GM12878 (cell line): ENCODE data around the gene XCR1. TPM values are rescaled to one million over a fixed set of nuclear protein-coding genes. Genes with fewer than 3 reads are reported as not detected.

Source experiments
- ATAC-seq: fragments of 200-7000 bp; cut with Tn5 transposase; 3 replicates; pipeline ENCODE4 v1.9.1; 2020; ENCODE audit warnings: mild to moderate bottlenecking, moderate library complexity
- BruUV-seq: library from RNA; stranded (reverse); fragments of 400-500 nt; replicated peaks from 2 replicates; lab custom pipeline; 2021; lab: Mats Ljungman, UMichigan
- CTCF ChIA-PET: fragments of 300-600 bp; sonication (Branson Sonifier 250); formaldehyde crosslinking; extraction: SDS; loops from one replicate; lab custom pipeline; 2021; ENCODE audit warnings: inconsistent platforms; lab: Yijun Ruan, JAX
- POLR2A ChIA-PET: fragments of 350-600 bp; formaldehyde crosslinking; extraction: SDS; loops from one replicate; lab custom pipeline; 2021; ENCODE audit warnings: inconsistent platforms; lab: Charles Lee
- RAD21 ChIA-PET: fragments of 300-600 bp; sonication (Branson Sonifier 250); formaldehyde crosslinking; loops from one replicate; lab custom pipeline; 2023; ENCODE audit warnings: antibody characterized with exemption; ENCODE audit not compliant: unreplicated experiment; lab: Charles Lee
- SMC1A ChIA-PET: fragments of 300-600 bp; sonication (Branson Sonifier 250); formaldehyde crosslinking; loops from one replicate; lab custom pipeline; 2023; ENCODE audit not compliant: unreplicated experiment, uncharacterized antibody; lab: Charles Lee
- DNase-seq: peaks from one replicate; pipeline ENCODE4 v3.0.0-alpha.2; 2011; ENCODE audit warnings: low read depth, low spot score
- FAIRE-seq: peaks from 3 replicates; lab custom pipeline; 2011; peaks lifted over from hg19 to GRCh38; lab: Jason Lieb, UNC
- H2AFZ ChIP-seq: 2 replicates; pipeline ENCODE4 v1.6.0; 2011; ENCODE audit warnings: low read depth, low read length, control low read depth; ENCODE audit not compliant: control insufficient read depth
- H3K27ac ChIP-seq: 2 replicates; pipeline ENCODE4 v1.5.1; 2011; ENCODE audit warnings: control low read depth; ENCODE audit not compliant: control insufficient read depth, insufficient read depth
- H3K27me3 ChIP-seq, 2 experiments: replicated peaks in 1 of 2; 2 replicates each; pipeline versions ENCODE4 v1.6.0 to v1.6.1; 2011; ENCODE audit warnings: low read length in 1 of 2; ENCODE audit not compliant: control insufficient read depth in 2 of 2, insufficient read depth in 2 of 2
- H3K36me3 ChIP-seq, 2 experiments: 2 replicates each; pipeline ENCODE4 v1.5.1; 2011; ENCODE audit warnings: low read length in 1 of 2; ENCODE audit not compliant: control insufficient read depth in 2 of 2, insufficient read depth in 2 of 2
- H3K4me1 ChIP-seq: 2 replicates; pipeline ENCODE4 v1.6.1; 2011; ENCODE audit warnings: mild to moderate bottlenecking, low read length, moderate library complexity, mixed read lengths; ENCODE audit not compliant: control insufficient read depth, insufficient read depth
- H3K4me2 ChIP-seq: 2 replicates; pipeline ENCODE4 v1.6.0; 2011; ENCODE audit warnings: control low read depth; ENCODE audit not compliant: control insufficient read depth, insufficient read depth
- H3K4me3 ChIP-seq: fragments of 200-600 bp; sonication (generic); 2 replicates; pipeline ENCODE4 v1.5.1; 2016
- H3K79me2 ChIP-seq: 2 replicates; pipeline ENCODE4 v1.6.0; 2011; ENCODE audit warnings: low read length; ENCODE audit not compliant: control insufficient read depth, insufficient read depth
- H3K9ac ChIP-seq: 2 replicates; pipeline ENCODE4 v1.8.0; 2011; ENCODE audit warnings: low read length, control low read depth, mixed read lengths; ENCODE audit not compliant: control insufficient read depth, insufficient read depth
- H3K9me3 ChIP-seq: replicated peaks from 3 replicates; pipeline ENCODE4 v1.5.1; 2011; ENCODE audit warnings: mild to moderate bottlenecking, low read length; ENCODE audit not compliant: control insufficient read depth, insufficient read depth
- H4K20me1 ChIP-seq: 2 replicates; pipeline ENCODE4 v1.6.0; 2011; ENCODE audit not compliant: control insufficient read depth, insufficient read depth
- BMI1 ChIP-seq: fragments of 450-650 bp; IDR thresholded peaks from 2 replicates; pipeline ENCODE4 v1.6.1; 2016; ENCODE audit warnings: mild to moderate bottlenecking, moderate library complexity, borderline replicate concordance
- BRCA1 ChIP-seq: IDR thresholded peaks from 2 replicates; pipeline ENCODE4 v1.6.1; 2011; ENCODE audit warnings: low read depth, low read length, improper control_type of control experiment
- CHD4 ChIP-seq: fragments of 200-600 bp; sonication (generic); IDR thresholded peaks from 2 replicates; pipeline ENCODE4 v1.6.1; 2016; ENCODE audit warnings: mild to moderate bottlenecking
- NR2F1 ChIP-seq: fragments of 450-650 bp; conservative IDR thresholded peaks from 2 replicates; pipeline ENCODE4 v1.6.1; 2017; ENCODE audit warnings: mild to moderate bottlenecking
- RCOR1 ChIP-seq: conservative IDR thresholded peaks from 2 replicates; pipeline ENCODE4 v1.6.1; 2012; ENCODE audit warnings: low read depth, low read length, improper control_type of control experiment
- RELB ChIP-seq: fragments of 450-650 bp; IDR thresholded peaks from 2 replicates; pipeline ENCODE4 v1.6.1; 2017; ENCODE audit warnings: low read depth, mild to moderate bottlenecking, moderate library complexity
- REST ChIP-seq: IDR thresholded peaks from 2 replicates; pipeline ENCODE4 v1.6.1; 2012; ENCODE audit warnings: mild to moderate bottlenecking, low read depth, low read length
- SRF ChIP-seq, 2 experiments: IDR thresholded peaks; 2 replicates each; pipeline ENCODE4 v1.6.1; 2011; ENCODE audit warnings: low read depth in 2 of 2, low read length in 2 of 2, mild to moderate bottlenecking in 1 of 2, moderate library complexity in 1 of 2
- ZBTB40 ChIP-seq: fragments of 450-650 bp; IDR thresholded peaks from 2 replicates; pipeline ENCODE4 v1.6.1; 2016; ENCODE audit warnings: mild to moderate bottlenecking, moderate library complexity, borderline replicate concordance
- ZNF217 ChIP-seq: fragments of 450-650 bp; IDR thresholded peaks from 2 replicates; pipeline ENCODE4 v1.6.1; 2017; ENCODE audit warnings: antibody characterized with exemption, mild to moderate bottlenecking
- WGBS: methylation state at CpG from one replicate; pipeline ENCODE4 v1.1.6; 2016; ENCODE audit warnings: low lambda C conversion rate; ENCODE audit not compliant: insufficient replicate concordance, insufficient coverage; ENCODE audit errors: missing lambda C conversion rate; 5-methylcytosine and 5-hydroxymethylcytosine counted together
- in situ Hi-C: fragments of 300-500 bp; cut with MboI; formaldehyde crosslinking; loops from 9 replicates; pipeline ENCODE4 v1.14.3; 2018; ENCODE audit warnings: mixed read lengths
- intact Hi-C: fragments of 100-400 bp; cut with micrococcal nuclease; formaldehyde crosslinking; loops from one replicate; pipeline ENCODE4 v1.14.2; 2022; ENCODE audit not compliant: unreplicated experiment
- polyA plus RNA-seq, 11 experiments: library from polyadenylated mRNA; depleted of rRNA in 4 of 11; unstranded in 6 of 11; stranded (reverse) in 5 of 11; fragments of >200 nt; fragmentation: Nextera tagmentation in 4 of 11; fragmentation: Illumina TruSeq in 1 of 11; extraction: Ambion mirVana in 4 of 11; extraction: Trizol in 1 of 11; gene quantifications; 1 replicate in 1 of 11; 2 replicates in 10 of 11; pipeline versions ENCODE4 v1.2.1 to v1.2.3, GENCODE V29; 2011 to 2016; ENCODE audit warnings: inconsistent platforms in 2 of 11, missing spikeins in 2 of 11, low read depth in 1 of 11
- total RNA-seq, 4 experiments: library from RNA; depleted of rRNA in 3 of 4; stranded (reverse); fragments of >200 nt in 3 of 4; fragmentation: Illumina TruSeq in 1 of 4; extraction: Trizol in 1 of 4; gene quantifications; 2 replicates each; pipeline versions ENCODE4 v1.2.1 to v1.2.3, GENCODE V29; 2013 to 2021
- TF ChIP-seq, protein P1 (sequence below): fragments of 450-650 bp; IDR thresholded peaks from 2 replicates; pipeline ENCODE4 v1.6.1; 2016; ENCODE audit warnings: mild to moderate bottlenecking

XCR1 gene
- total and polyA plus RNA-seq, 10 of the 15 experiments (the other 5 are each of a cell fraction or from before 2014, with no cell fraction given), result 0.02 to 0.29 (median 0.13) TPM; not detected in 2

DNA sequence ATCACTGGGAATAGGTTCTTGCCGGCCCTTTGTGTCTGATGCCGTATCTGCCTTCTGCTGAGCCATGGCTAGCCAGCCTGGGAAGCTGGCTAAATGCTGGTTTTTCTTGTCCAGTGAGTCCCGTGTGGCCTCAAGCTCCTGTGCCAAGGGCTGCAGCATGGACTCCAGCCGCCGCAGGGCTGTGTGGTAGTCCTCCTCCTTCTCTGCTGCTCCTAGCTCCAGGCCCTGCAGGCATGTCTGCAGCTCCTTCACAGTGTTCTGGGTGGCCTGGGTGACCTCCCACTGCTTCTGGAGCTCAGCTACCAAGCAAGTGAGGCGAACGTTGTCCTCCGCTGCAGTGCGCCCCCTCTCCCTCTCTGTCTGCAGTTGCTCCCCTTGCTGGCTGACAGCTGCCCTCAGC is 59.1 kb downstream of the XCR1 start (continued):
- TF ChIP-seq ZBTB40 (no peak), SRF (IDR thresholded peaks at IDR 0.05; ENCODE audit: low read depth in 2 of 2, low read length in 2 of 2) (no peak), RELB (no peak)

- no peak overlapping the region for H3K4me3 ChIP-seq
- H3K9me3 ChIP-seq, result no peaks in the 10 kb centered on the region
- in situ Hi-C loops, result no loop called here
- ChIA-PET POLR2A (interaction anchor here (1.1 to 1.3 kb wide), 2 partner anchors 10 to 14 kb away, joined by 3 read pairs; no protein-coding TSS in a partner anchor), RAD21 (interaction anchor here (0.9 to 4.8 kb wide), 3 partner anchors 98 to 109 kb away, joined by 3 to 20 read pairs (median 4); no protein-coding TSS in a partner anchor), CTCF (interaction anchor here (1.0 to 2.5 kb wide), 3 partner anchors 14 to 109 kb away, joined by 3 to 11 read pairs (median 4); no protein-coding TSS in a partner anchor), SMC1A (interaction anchor here (0.8 to 2.9 kb wide), 9 partner anchors 9 to 108 kb away, joined by 3 to 13 read pairs (median 5); no protein-coding TSS in a partner anchor)
- DNase-seq (no peak), ATAC-seq (no peak), FAIRE-seq (no peak)
- no peak overlapping the region for H3K9ac ChIP-seq
- peaks cover 24 to 30% of the 10 kb centered on the region in 2 experiments for H3K36me3 ChIP-seq
- no peak for TF ChIP-seq RCOR1
- no peak for TF ChIP-seq CHD4
- TF ChIP-seq ZNF217, result no peak
- no peak for TF ChIP-seq REST
- TF ChIP-seq NR2F1, result no peak
- TF ChIP-seq BMI1, result no peak
- no peak for TF ChIP-seq BRCA1
- TF ChIP-seq, protein P1, sequence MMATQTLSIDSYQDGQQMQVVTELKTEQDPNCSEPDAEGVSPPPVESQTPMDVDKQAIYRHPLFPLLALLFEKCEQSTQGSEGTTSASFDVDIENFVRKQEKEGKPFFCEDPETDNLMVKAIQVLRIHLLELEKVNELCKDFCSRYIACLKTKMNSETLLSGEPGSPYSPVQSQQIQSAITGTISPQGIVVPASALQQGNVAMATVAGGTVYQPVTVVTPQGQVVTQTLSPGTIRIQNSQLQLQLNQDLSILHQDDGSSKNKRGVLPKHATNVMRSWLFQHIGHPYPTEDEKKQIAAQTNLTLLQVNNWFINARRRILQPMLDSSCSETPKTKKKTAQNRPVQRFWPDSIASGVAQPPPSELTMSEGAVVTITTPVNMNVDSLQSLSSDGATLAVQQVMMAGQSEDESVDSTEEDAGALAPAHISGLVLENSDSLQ, result no peak
- WGBS, result 92% methylated on average over 8 of the region's 8 CpGs
- no peaks in the 10 kb centered on the region for H3K79me2 ChIP-seq
- no TSS peak for BruUV-seq
- peaks cover 49% of the 10 kb centered on the region for H3K4me1 ChIP-seq
- no peaks in the 10 kb centered on the region for H3K27me3 ChIP-seq
- H2AFZ ChIP-seq, result no peak overlapping the region
- intact Hi-C loops, result no loop called here
- no peak overlapping the region for H3K27ac ChIP-seq
- H3K4me2 ChIP-seq, result no peak overlapping the region
- H4K20me1 ChIP-seq, result no peaks in the 10 kb centered on the region
Observed at GRCh38 chr3:45967724-45968123, 59.6 kb downstream of the XCR1 start.
